HCT116 (cell line): Measurements from ENCODE around the gene ASCC2. TPM values are rescaled to one million over a fixed set of nuclear protein-coding genes. Genes with fewer than 3 reads are reported as not detected.

Source experiments
- ATAC-seq: fragments of 200-7000 bp; cut with Tn5 transposase; 2 replicates; pipeline ENCODE4 v1.9.1; 2020; ENCODE audit warnings: mild to moderate bottlenecking, moderate library complexity
- BruUV-seq: library from RNA; stranded (reverse); fragments of 400-500 nt; replicated peaks from 2 replicates; lab custom pipeline; 2021; lab: Mats Ljungman, UMichigan
- CTCF ChIA-PET: fragments of 300-600 bp; sonication (Branson Sonifier 250); formaldehyde crosslinking; loops from one replicate; lab custom pipeline; 2021; ENCODE audit warnings: antibody characterized with exemption; lab: Charles Lee
- POLR2A ChIA-PET: fragments of 300-600, 350-600 bp; sonication (Branson Sonifier 250); formaldehyde crosslinking; loops from one replicate; lab custom pipeline; 2021; ENCODE audit warnings: antibody characterized with exemption; lab: Charles Lee
- RAD21 ChIA-PET, 2 experiments: fragments of 300-600 bp; sonication (Branson Sonifier 250); formaldehyde crosslinking; loops; one replicate each; lab custom pipeline; 2023; ENCODE audit warnings: low total read pairs in 2 of 2; ENCODE audit not compliant: uncharacterized antibody in 2 of 2, unreplicated experiment in 2 of 2, low non-redundant PET in 1 of 2; lab: Charles Lee
- DNase-seq: peaks from one replicate; pipeline ENCODE4 v3.0.0-alpha.2; 2010; ENCODE audit warnings: low read depth, low spot score
- H2AFZ ChIP-seq: fragments of 200-600 bp; shearing (Covaris generic), sonication (generic); 2 replicates; pipeline ENCODE4 v1.6.1; 2017; ENCODE audit warnings: low read depth, mixed run types, mixed read lengths, antibody characterized with exemption, low read length; ENCODE audit not compliant: poor library complexity, severe bottlenecking
- H3K27ac ChIP-seq: 2 replicates; pipeline ENCODE4 v1.5.1; 2012; ENCODE audit warnings: low read depth, low read length
- H3K27me3 ChIP-seq: fragments of 200-600 bp; sonication (generic); 2 replicates; pipeline ENCODE4 v1.6.1; 2016; ENCODE audit warnings: mixed run types, low read length, mixed read lengths; ENCODE audit not compliant: insufficient read depth
- H3K36me3 ChIP-seq, 2 experiments: fragments of 200-500 bp in 1 of 2; fragments of 200-600 bp in 1 of 2; sonication (Bioruptor generic) in 1 of 2; sonication (generic) in 1 of 2; 2 replicates each; pipeline versions ENCODE4 v1.5.1 to v1.6.1; 2014 to 2016; ENCODE audit warnings: low read length in 2 of 2, inconsistent platforms in 1 of 2, mixed read lengths in 1 of 2, mixed run types in 1 of 2; ENCODE audit not compliant: insufficient read depth in 2 of 2, control insufficient read depth in 1 of 2
- H3K4me1 ChIP-seq, 2 experiments: fragments of 200-600 bp in 1 of 2; sonication (generic) in 1 of 2; 2 replicates each; pipeline versions ENCODE4 v1.5.1 to v1.6.1; 2012 to 2017; ENCODE audit warnings: low read length in 2 of 2, inconsistent platforms in 1 of 2, mild to moderate bottlenecking in 1 of 2, mixed read lengths in 1 of 2, mixed run types in 1 of 2, moderate library complexity in 1 of 2; ENCODE audit not compliant: insufficient read depth in 2 of 2, control insufficient read depth in 1 of 2
- H3K4me2 ChIP-seq: fragments of 200-600 bp; sonication (generic); 2 replicates; pipeline ENCODE4 v1.6.1; 2017; ENCODE audit warnings: mixed run types, low read length, mixed read lengths
- H3K4me3 ChIP-seq, 2 experiments: fragments of 200-600 bp in 1 of 2; sonication (generic) in 1 of 2; replicated peaks in 1 of 2; 2 replicates each; pipeline ENCODE4 v1.5.1; 2011 to 2016; ENCODE audit warnings: low read length in 2 of 2, control low read depth in 1 of 2, low read depth in 1 of 2, mild to moderate bottlenecking in 1 of 2, mixed read lengths in 1 of 2, mixed run types in 1 of 2
- H3K79me2 ChIP-seq: fragments of 200-600 bp; sonication (generic); 2 replicates; pipeline ENCODE4 v1.6.1; 2017; ENCODE audit warnings: mild to moderate bottlenecking, mixed run types, low read length, moderate library complexity, mixed read lengths; ENCODE audit not compliant: insufficient read depth
- H3K9ac ChIP-seq: fragments of 200-600 bp; sonication (generic); 2 replicates; pipeline ENCODE4 v1.6.1; 2016; ENCODE audit warnings: low read length, mixed read lengths
- H3K9me2 ChIP-seq: fragments of 200-600 bp; sonication (generic), shearing (Covaris generic); 2 replicates; pipeline ENCODE4 v1.6.1; 2017; ENCODE audit warnings: mixed run types, mild to moderate bottlenecking, moderate library complexity; ENCODE audit not compliant: insufficient read depth
- H3K9me3 ChIP-seq, 2 experiments: fragments of 200-500 bp in 1 of 2; fragments of 200-600 bp in 1 of 2; sonication (Bioruptor generic) in 1 of 2; sonication (generic) in 1 of 2; 2 replicates each; pipeline ENCODE4 v1.6.1; 2014 to 2017; ENCODE audit warnings: low read length in 2 of 2, mixed read lengths in 2 of 2, inconsistent platforms in 1 of 2, low read depth in 1 of 2, mild to moderate bottlenecking in 1 of 2, mixed run types in 1 of 2, moderate library complexity in 1 of 2; ENCODE audit not compliant: control insufficient read depth in 1 of 2, insufficient read depth in 1 of 2
- H4K20me1 ChIP-seq: fragments of 200-600 bp; sonication (generic), shearing (Covaris generic); 2 replicates; pipeline ENCODE4 v1.6.1; 2017; ENCODE audit warnings: mixed run types, mild to moderate bottlenecking, moderate library complexity; ENCODE audit not compliant: insufficient read depth
- ATF3 ChIP-seq: IDR thresholded peaks from 2 replicates; pipeline ENCODE4 v1.6.1; 2012
- CBX3 ChIP-seq: IDR thresholded peaks from 2 replicates; pipeline ENCODE4 v1.6.1; 2012; ENCODE audit warnings: low read depth
- CTCF ChIP-seq, 3 experiments: fragments of 200-600 bp in 1 of 3; sonication (generic) in 1 of 3; IDR thresholded peaks in 2 of 3; conservative IDR thresholded peaks in 1 of 3; 2 replicates each; pipeline ENCODE4 v1.5.1; 2012 to 2017; ENCODE audit warnings: low read depth in 2 of 3, low read length in 2 of 3, antibody characterized with exemption in 1 of 3, borderline replicate concordance in 1 of 3, control low read depth in 1 of 3, mild to moderate bottlenecking in 1 of 3, mixed read lengths in 1 of 3, mixed run types in 1 of 3, moderate library complexity in 1 of 3; ENCODE audit not compliant: insufficient read depth in 1 of 3
- EGR1 ChIP-seq: IDR thresholded peaks from 2 replicates; pipeline ENCODE4 v1.6.1; 2012; ENCODE audit warnings: low read depth
- ELF1 ChIP-seq: IDR thresholded peaks from 2 replicates; pipeline ENCODE4 v1.6.1; 2012; ENCODE audit warnings: low read depth, borderline replicate concordance
- EZH2 ChIP-seq: fragments of 200-600 bp; sonication (generic); IDR thresholded peaks from 2 replicates; pipeline ENCODE4 v1.6.1; 2017; ENCODE audit warnings: antibody characterized with exemption, mixed run types
- JUND ChIP-seq: IDR thresholded peaks from 2 replicates; pipeline ENCODE4 v1.6.1; 2012
- MAX ChIP-seq: IDR thresholded peaks from 2 replicates; pipeline ENCODE4 v1.6.1; 2012
- POLR2A ChIP-seq: IDR thresholded peaks from 2 replicates; pipeline ENCODE4 v1.7.0; 2011; ENCODE audit warnings: borderline replicate concordance; ENCODE audit not compliant: insufficient read depth, insufficient read length; ENCODE audit errors: extremely low read depth
- RAD21 ChIP-seq: IDR thresholded peaks from 2 replicates; pipeline ENCODE4 v1.6.1; 2012; ENCODE audit warnings: low read depth, mild to moderate bottlenecking
- SP1 ChIP-seq: IDR thresholded peaks from 2 replicates; pipeline ENCODE4 v1.6.1; 2012; ENCODE audit warnings: low read depth
- SRF ChIP-seq: IDR thresholded peaks from 2 replicates; pipeline ENCODE4 v1.6.1; 2012; ENCODE audit warnings: low read depth
- TCF7L2 ChIP-seq: IDR thresholded peaks from 2 replicates; pipeline ENCODE4 v1.7.0; 2011; ENCODE audit warnings: borderline replicate concordance, inconsistent platforms; ENCODE audit not compliant: insufficient read depth, insufficient read length; ENCODE audit errors: extremely low read depth
- YY1 ChIP-seq: IDR thresholded peaks from 2 replicates; pipeline ENCODE4 v1.6.1; 2011; ENCODE audit warnings: low read length, low read depth, moderate library complexity, mild to moderate bottlenecking; ENCODE audit not compliant: insufficient replicate concordance; ENCODE audit errors: extremely low read depth
- ZBTB33 ChIP-seq: IDR thresholded peaks from 2 replicates; pipeline ENCODE4 v1.6.1; 2011; ENCODE audit warnings: mild to moderate bottlenecking, low read length, moderate library complexity; ENCODE audit not compliant: insufficient replicate concordance; ENCODE audit errors: extremely low read depth
- ZFX ChIP-seq: fragments of 450-650 bp; IDR thresholded peaks from 2 replicates; pipeline ENCODE4 v1.6.1; 2017
- intact Hi-C: fragments of 100-400 bp; cut with micrococcal nuclease; formaldehyde crosslinking; loops from 2 replicates; pipeline ENCODE4 v1.10.0; 2022
- total RNA-seq: library from RNA; stranded (reverse); gene quantifications from one replicate; pipeline ENCODE4 v1.2.1, GENCODE V29; 2021; ENCODE audit not compliant: unreplicated experiment

The ASCC2 gene
- total RNA-seq, 1 experiment from 2014 or later: 68.6 TPM

GRCh38 chr22:29854432-29854831 lies 16.4 kb upstream of the ASCC2 start:
- BruUV-seq: no TSS peak
- ChIA-PET RAD21 (no interaction called here), CTCF (no interaction called here), POLR2A (no interaction called here)
- TF ChIP-seq POLR2A: no peak
- no peak for TF ChIP-seq CBX3
- TF ChIP-seq ELF1: no peak
- no peak for TF ChIP-seq EZH2
- no peak for TF ChIP-seq MAX
- no peak for TF ChIP-seq SRF
- no peak for TF ChIP-seq RAD21
- TF ChIP-seq ZBTB33: no peak
- Histone ChIP-seq H3K9me3 (no peaks in the 10 kb centered on the region), H3K36me3 (no peaks in the 10 kb centered on the region), H3K4me2 (no peak overlapping the region), H3K27ac (no peak overlapping the region), H3K79me2 (no peaks in the 10 kb centered on the region), H3K9ac (no peak overlapping the region), H3K9me2 (no peaks in the 10 kb centered on the region), H3K27me3 (no peaks in the 10 kb centered on the region), H3K4me1 (no peaks in the 10 kb centered on the region), H2AFZ (no peak overlapping the region), H4K20me1 (no peaks in the 10 kb centered on the region), H3K4me3 (no peak overlapping the region)
- ATAC-seq (no peak), DNase-seq (no peak)
- intact Hi-C loops: no loop called here

GRCh38 chr22:29848111-29848510 lies 10.0 kb upstream of the ASCC2 start:
- H3K9ac ChIP-seq: no peak overlapping the region
- H3K27me3 ChIP-seq: no peaks in the 10 kb centered on the region
- no peak for DNase-seq
- H3K9me2 ChIP-seq: no peaks in the 10 kb centered on the region
- no peak overlapping the region for H2AFZ ChIP-seq
- intact Hi-C loops: no loop called here
- peaks cover 0 to 2% of the 10 kb centered on the region in 2 experiments; a peak in 1 of 4 replicates for H3K4me1 ChIP-seq
- H3K4me3 ChIP-seq: no peak overlapping the region
- no peak overlapping the region for H3K4me2 ChIP-seq
- ChIA-PET CTCF (no interaction called here), RAD21 (no interaction called here), POLR2A (no interaction called here)
- no peaks in the 10 kb centered on the region for H3K36me3 ChIP-seq
- H3K9me3 ChIP-seq: no peaks in the 10 kb centered on the region
- no TSS peak for BruUV-seq
- ATAC-seq: no peak
- no peaks in the 10 kb centered on the region for H4K20me1 ChIP-seq
- H3K79me2 ChIP-seq: no peaks in the 10 kb centered on the region
- no peak overlapping the region for H3K27ac ChIP-seq
- TF ChIP-seq POLR2A (no peak), EGR1 (no peak), MAX (no peak), ZFX (no peak), RAD21 (no peak), EZH2 (no peak), ATF3 (no peak), YY1 (no peak), SP1 (no peak), ELF1 (no peak), TCF7L2 (no peak), CTCF (IDR thresholded peaks at IDR 0.05 in 2 of 3, conservative IDR thresholded peaks at IDR 0.05 in 1 of 3; ENCODE audit: borderline replicate concordance in 1 of 3, insufficient read depth in 1 of 3, low read depth in 2 of 3, low read length in 2 of 3) (no peak), JUND (no peak)
